OCI-LY7 (cell line): ENCODE results near the gene ST8SIA2. TPM values are rescaled to one million over a fixed set of nuclear protein-coding genes. Genes with fewer than 3 reads are reported as not detected.

Experiments used
- BruUV-seq: library from RNA; stranded (reverse); fragments of 400-500 nt; replicated peaks from 2 replicates; lab custom pipeline; 2021; lab: Mats Ljungman, UMichigan
- CTCF ChIA-PET: fragments of 300-600 bp; sonication (Branson Sonifier 250); formaldehyde crosslinking; loops from one replicate; lab custom pipeline; 2022; ENCODE audit warnings: antibody characterized with exemption; ENCODE audit not compliant: unreplicated experiment; lab: Charles Lee
- POLR2A ChIA-PET: fragments of 300-600 bp; sonication (Branson Sonifier 250); formaldehyde crosslinking; loops from one replicate; lab custom pipeline; 2022; ENCODE audit warnings: antibody characterized with exemption; lab: Charles Lee
- DNase-seq: peaks from one replicate; pipeline ENCODE4 v3.0.0-alpha.2; 2015; ENCODE audit warnings: low spot score
- H2AFZ ChIP-seq: fragments of 200-600 bp; sonication (generic), shearing (Covaris generic); 2 replicates; pipeline ENCODE4 v1.6.1; 2014; ENCODE audit warnings: mild to moderate bottlenecking, antibody characterized with exemption, low read length, moderate library complexity
- H3K27ac ChIP-seq: fragments of 200-600 bp; sonication (generic); 2 replicates; pipeline ENCODE4 v1.5.1; 2014; ENCODE audit warnings: mixed run types, low read depth, mild to moderate bottlenecking, moderate library complexity, low read length, inconsistent platforms; ENCODE audit not compliant: poor library complexity, severe bottlenecking
- H3K36me3 ChIP-seq: fragments of 200-600 bp; sonication (generic); 2 replicates; pipeline ENCODE4 v1.6.1; 2014; ENCODE audit warnings: mild to moderate bottlenecking, antibody characterized with exemption, low read length, moderate library complexity, mixed read lengths; ENCODE audit not compliant: insufficient read depth
- H3K4me1 ChIP-seq: fragments of 200-600 bp; sonication (generic); 2 replicates; pipeline ENCODE4 v1.5.1; 2014; ENCODE audit warnings: mild to moderate bottlenecking, low read length; ENCODE audit not compliant: insufficient read depth, poor library complexity, severe bottlenecking
- H3K4me2 ChIP-seq: fragments of 200-600 bp; sonication (generic); 2 replicates; pipeline ENCODE4 v1.6.1; 2014; ENCODE audit warnings: mild to moderate bottlenecking, low read length
- H3K4me3 ChIP-seq: fragments of 200-600 bp; sonication (generic); 2 replicates; pipeline ENCODE4 v1.5.1; 2014; ENCODE audit warnings: mild to moderate bottlenecking, low read depth, low read length; ENCODE audit not compliant: poor library complexity, severe bottlenecking
- H3K79me2 ChIP-seq: fragments of 200-600 bp; sonication (generic); 2 replicates; pipeline ENCODE4 v1.6.1; 2016; ENCODE audit warnings: low read depth, mild to moderate bottlenecking, low read length, moderate library complexity, mixed read lengths; ENCODE audit not compliant: insufficient read depth
- H3K9me2 ChIP-seq: fragments of 200-600 bp; sonication (generic); 2 replicates; pipeline ENCODE4 v1.6.1; 2016; ENCODE audit warnings: mild to moderate bottlenecking, low read length, mixed read lengths; ENCODE audit not compliant: insufficient read depth
- H3K9me3 ChIP-seq: fragments of 200-600 bp; sonication (generic); 2 replicates; pipeline ENCODE4 v1.6.1; 2014; ENCODE audit warnings: mild to moderate bottlenecking, mixed run types, low read length, mixed read lengths
- H4K20me1 ChIP-seq: fragments of 200-600 bp; sonication (generic); 2 replicates; pipeline ENCODE4 v1.6.1; 2014; ENCODE audit warnings: mild to moderate bottlenecking, antibody characterized with exemption, low read length, moderate library complexity, mixed read lengths; ENCODE audit not compliant: insufficient read depth
- CTCF ChIP-seq: fragments of 200-600 bp; sonication (generic); conservative IDR thresholded peaks from 2 replicates; pipeline ENCODE4 v1.5.1; 2014; ENCODE audit warnings: mild to moderate bottlenecking, antibody characterized with exemption, low read length, moderate library complexity, mixed read lengths
- EZH2phosphoT487 ChIP-seq: fragments of 200-600 bp; sonication (generic); IDR thresholded peaks from 2 replicates; pipeline ENCODE4 v1.6.1; 2018; ENCODE audit warnings: low read depth, borderline replicate concordance, mild to moderate bottlenecking, mixed run types, antibody characterized with exemption, low read length, moderate library complexity, mixed read lengths
- intact Hi-C: fragments of 100-400 bp; cut with micrococcal nuclease; formaldehyde crosslinking; loops from one replicate; pipeline ENCODE4 v1.10.0; 2022; ENCODE audit not compliant: unreplicated experiment
- total RNA-seq, 2 experiments: library from RNA; depleted of rRNA in 1 of 2; stranded (reverse); fragments of >200 nt in 1 of 2; shearing (Covaris generic) in 1 of 2; gene quantifications; 2 replicates each; pipeline ENCODE4 v1.2.3, GENCODE V29; 2014 to 2022

ST8SIA2 gene
- total RNA-seq, 2 experiments from 2014 or later, result not detected

- no peak overlapping the region for H3K4me2 ChIP-seq
- no TSS peak for BruUV-seq
- intact Hi-C loops, result no loop called here
- no peak overlapping the region for H2AFZ ChIP-seq
- no peaks in the 10 kb centered on the region for H3K36me3 ChIP-seq
- ChIA-PET CTCF (no interaction called here), POLR2A (no interaction called here)
- H4K20me1 ChIP-seq, result no peaks in the 10 kb centered on the region
- H3K27ac ChIP-seq, result no peak overlapping the region
- no peaks in the 10 kb centered on the region for H3K9me2 ChIP-seq
- no peaks in the 10 kb centered on the region for H3K79me2 ChIP-seq
- H3K4me3 ChIP-seq, result no peak overlapping the region
- DNase-seq, result no peak
- no peaks in the 10 kb centered on the region for H3K4me1 ChIP-seq
- TF ChIP-seq CTCF, result no peak
- no peak for TF ChIP-seq EZH2phosphoT487
- H3K9me3 ChIP-seq, result no peaks in the 10 kb centered on the region
Observed at GRCh38 chr15:92451225-92451825, 57.6 kb downstream of the ST8SIA2 start.

- intact Hi-C loops, result no loop called here
- ChIA-PET CTCF (no interaction called here), POLR2A (interaction anchor here (0.6 kb wide), 1 partner anchor 509 kb away, joined by 4 read pairs; no protein-coding TSS in a partner anchor)
- Histone ChIP-seq H3K4me2 (no peak overlapping the region), H4K20me1 (no peaks in the 10 kb centered on the region), H2AFZ (no peak overlapping the region), H3K4me1 (no peaks in the 10 kb centered on the region), H3K27ac (no peak overlapping the region), H3K79me2 (no peaks in the 10 kb centered on the region), H3K4me3 (no peak overlapping the region), H3K9me3 (no peaks in the 10 kb centered on the region), H3K9me2 (no peaks in the 10 kb centered on the region), H3K36me3 (no peaks in the 10 kb centered on the region)
- DNase-seq, result no peak
- TF ChIP-seq EZH2phosphoT487 (no peak), CTCF (no peak)
- no TSS peak for BruUV-seq
Observed at GRCh38 chr15:92452143-92452542, 58.5 kb downstream of the ST8SIA2 start.

- DNase-seq, result no peak
- Histone ChIP-seq H3K27ac (no peak overlapping the region), H3K79me2 (no peaks in the 10 kb centered on the region), H3K4me3 (no peak overlapping the region), H4K20me1 (no peaks in the 10 kb centered on the region), H2AFZ (no peak overlapping the region), H3K9me3 (no peaks in the 10 kb centered on the region), H3K4me2 (no peak overlapping the region), H3K9me2 (no peaks in the 10 kb centered on the region), H3K36me3 (no peaks in the 10 kb centered on the region), H3K4me1 (no peaks in the 10 kb centered on the region)
- ChIA-PET CTCF (no interaction called here), POLR2A (no interaction called here)
- BruUV-seq, result no TSS peak
- intact Hi-C loops, result no loop called here
- no peak for TF ChIP-seq CTCF
- no peak for TF ChIP-seq EZH2phosphoT487
Observed at GRCh38 chr15:92453607-92454006, 59.9 kb downstream of the ST8SIA2 start.
